BJ (cell line): ENCODE results near the gene FBXW12. TPM values are rescaled to one million over a fixed set of nuclear protein-coding genes. Genes with fewer than 3 reads are reported as not detected.
A peak's percentile ranks its signal among the peaks of the same experiment; 100 is the strongest.

Source experiments
- CTCF ChIA-PET: fragments of 350-600 bp; formaldehyde crosslinking; extraction: SDS; loops from one replicate; lab custom pipeline; 2021; ENCODE audit warnings: antibody characterized with exemption, inconsistent platforms; lab: Yijun Ruan, JAX
- POLR2A ChIA-PET: fragments of 300-600 bp; sonication (Branson Sonifier 250); formaldehyde crosslinking; extraction: SDS; loops from one replicate; lab custom pipeline; 2021; ENCODE audit warnings: antibody characterized with exemption; lab: Charles Lee
- DNase-seq: peaks from one replicate; pipeline ENCODE4 v3.0.0-alpha.2; 2011; ENCODE audit warnings: low read depth
- H3K27me3 ChIP-seq: 2 replicates; pipeline ENCODE4 v1.6.0; 2011; ENCODE audit warnings: low read length; ENCODE audit not compliant: control insufficient read depth, insufficient read depth
- H3K36me3 ChIP-seq: 2 replicates; pipeline ENCODE4 v1.5.1; 2011; ENCODE audit warnings: low read length; ENCODE audit not compliant: control insufficient read depth, insufficient read depth
- H3K4me3 ChIP-seq: 2 replicates; pipeline ENCODE4 v1.5.1; 2011; ENCODE audit warnings: low read depth, mild to moderate bottlenecking, control low read depth, low read length
- CTCF ChIP-seq: IDR thresholded peaks from 2 replicates; pipeline ENCODE4 v1.5.1; 2011; ENCODE audit warnings: low read depth, mild to moderate bottlenecking, control low read depth, inconsistent platforms, low read length, moderate library complexity; ENCODE audit not compliant: insufficient read depth
- polyA plus RNA-seq: library from polyadenylated mRNA; depleted of rRNA; stranded (reverse); fragments of >200 nt; gene quantifications from 2 replicates; pipeline ENCODE4 v1.2.3, GENCODE V29; 2011

The FBXW12 gene
- polyA plus RNA-seq, 1 experiment: not detected

- Histone ChIP-seq H3K4me3 (no peak overlapping the region), H3K27me3 (no peaks in the 10 kb centered on the region), H3K36me3 (peaks cover 5% of the 10 kb centered on the region)
- no peak for DNase-seq
- CTCF ChIA-PET: interaction anchor here (0.6 to 8.1 kb wide), 5 partner anchors 9 to 259 kb away, joined by 3 to 55 read pairs (median 4); no protein-coding TSS in a partner anchor
- no peak for TF ChIP-seq CTCF
- POLR2A ChIA-PET: no interaction called here
Observed at GRCh38 chr3:48426944-48427629, 55.1 kb downstream of the FBXW12 start.

- Histone ChIP-seq H3K36me3 (peaks cover 5% of the 10 kb centered on the region), H3K27me3 (no peaks in the 10 kb centered on the region), H3K4me3 (no peak overlapping the region)
- ChIA-PET POLR2A (no interaction called here), CTCF (interaction anchor here (0.6 to 8.1 kb wide), 4 partner anchors 9 to 258 kb away, joined by 3 to 55 read pairs (median 21); no protein-coding TSS in a partner anchor)
- DNase-seq: no peak
- no peak for TF ChIP-seq CTCF
Observed at GRCh38 chr3:48427630-48427962, 55.6 kb downstream of the FBXW12 start.

GRCh38 chr3:48428088-48428571 is 56.1 kb downstream of the FBXW12 start:
- no peaks in the 10 kb centered on the region for H3K27me3 ChIP-seq
- POLR2A ChIA-PET: no interaction called here
- peak overlapping the region; percentile 72 for H3K4me3 ChIP-seq
- CTCF ChIA-PET: interaction anchor here (1.6 to 8.1 kb wide), 3 partner anchors 8 to 234 kb away, joined by 4 to 55 read pairs (median 38); no protein-coding TSS in a partner anchor
- DNase-seq: no peak
- peaks cover 4% of the 10 kb centered on the region for H3K36me3 ChIP-seq
- no peak for TF ChIP-seq CTCF

- H3K27me3 ChIP-seq: no peaks in the 10 kb centered on the region
- no peak for DNase-seq
- H3K4me3 ChIP-seq: peak overlapping the region; percentile 72
- CTCF ChIA-PET: interaction anchor here (1.0 to 8.1 kb wide), 5 partner anchors 7 to 234 kb away, joined by 3 to 55 read pairs (median 4); no protein-coding TSS in a partner anchor
- peaks cover 5% of the 10 kb centered on the region for H3K36me3 ChIP-seq
- POLR2A ChIA-PET: no interaction called here
- TF ChIP-seq CTCF: no peak
Observed at GRCh38 chr3:48428572-48429316, 56.7 kb downstream of the FBXW12 start.
